GM12873 (cell line): ENCODE results near the gene KCNMB3.

Source experiments
- TF ChIP-seq, protein P1 (sequence below): IDR thresholded peaks from 2 replicates; pipeline ENCODE4 v1.5.1; 2012; ENCODE audit warnings: low read depth, mild to moderate bottlenecking, moderate library complexity, low read length, control low read depth; ENCODE audit not compliant: insufficient read depth; ENCODE audit errors: missing control alignments

KCNMB3 gene

GRCh38 chr3:179234199-179234598 is 16.7 kb downstream of the KCNMB3 start:
- TF ChIP-seq, protein P1, sequence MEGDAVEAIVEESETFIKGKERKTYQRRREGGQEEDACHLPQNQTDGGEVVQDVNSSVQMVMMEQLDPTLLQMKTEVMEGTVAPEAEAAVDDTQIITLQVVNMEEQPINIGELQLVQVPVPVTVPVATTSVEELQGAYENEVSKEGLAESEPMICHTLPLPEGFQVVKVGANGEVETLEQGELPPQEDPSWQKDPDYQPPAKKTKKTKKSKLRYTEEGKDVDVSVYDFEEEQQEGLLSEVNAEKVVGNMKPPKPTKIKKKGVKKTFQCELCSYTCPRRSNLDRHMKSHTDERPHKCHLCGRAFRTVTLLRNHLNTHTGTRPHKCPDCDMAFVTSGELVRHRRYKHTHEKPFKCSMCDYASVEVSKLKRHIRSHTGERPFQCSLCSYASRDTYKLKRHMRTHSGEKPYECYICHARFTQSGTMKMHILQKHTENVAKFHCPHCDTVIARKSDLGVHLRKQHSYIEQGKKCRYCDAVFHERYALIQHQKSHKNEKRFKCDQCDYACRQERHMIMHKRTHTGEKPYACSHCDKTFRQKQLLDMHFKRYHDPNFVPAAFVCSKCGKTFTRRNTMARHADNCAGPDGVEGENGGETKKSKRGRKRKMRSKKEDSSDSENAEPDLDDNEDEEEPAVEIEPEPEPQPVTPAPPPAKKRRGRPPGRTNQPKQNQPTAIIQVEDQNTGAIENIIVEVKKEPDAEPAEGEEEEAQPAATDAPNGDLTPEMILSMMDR = no peak

DNA sequence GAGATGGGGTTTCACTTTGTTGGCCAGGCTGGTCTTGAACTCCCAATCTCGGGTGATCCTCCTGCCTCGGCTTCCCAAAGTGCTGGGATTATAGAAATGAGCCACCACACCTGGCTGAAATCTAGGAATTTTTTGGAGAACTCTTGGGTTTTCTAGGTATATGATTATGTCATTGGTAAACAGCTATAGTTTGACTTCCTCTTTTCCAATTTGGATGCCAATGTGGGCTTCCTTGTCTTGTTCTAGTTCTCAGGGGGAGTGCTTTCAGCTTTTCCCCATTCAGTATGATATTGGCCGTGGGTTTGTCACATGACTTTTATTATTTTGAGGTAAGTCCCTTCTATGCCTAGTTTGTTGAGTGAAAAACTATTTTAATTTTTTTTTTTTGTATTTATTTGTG is 17.9 kb downstream of the KCNMB3 start:
- TF ChIP-seq, protein P1 = no peak

DNA sequence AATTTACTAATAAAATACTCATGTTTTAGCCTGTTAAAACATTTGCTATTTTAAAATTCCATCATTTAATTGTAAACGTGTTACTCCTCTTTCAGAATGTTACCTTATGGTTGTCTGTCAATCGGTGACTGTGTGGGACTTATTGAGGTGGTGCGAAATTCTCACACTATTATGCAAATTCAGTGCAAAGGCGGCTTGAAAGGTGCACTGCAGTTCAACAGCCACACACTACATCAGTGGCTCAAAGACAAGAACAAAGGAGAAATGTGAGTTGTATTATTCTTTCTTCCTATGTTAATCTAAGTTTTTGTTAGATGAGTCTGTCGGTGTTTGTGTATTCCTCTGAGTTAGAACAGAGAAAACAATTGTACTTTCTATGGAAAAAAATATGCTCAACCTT is 21.7 kb downstream of the KCNMB3 start:
- TF ChIP-seq, protein P1 = no peak

DNA sequence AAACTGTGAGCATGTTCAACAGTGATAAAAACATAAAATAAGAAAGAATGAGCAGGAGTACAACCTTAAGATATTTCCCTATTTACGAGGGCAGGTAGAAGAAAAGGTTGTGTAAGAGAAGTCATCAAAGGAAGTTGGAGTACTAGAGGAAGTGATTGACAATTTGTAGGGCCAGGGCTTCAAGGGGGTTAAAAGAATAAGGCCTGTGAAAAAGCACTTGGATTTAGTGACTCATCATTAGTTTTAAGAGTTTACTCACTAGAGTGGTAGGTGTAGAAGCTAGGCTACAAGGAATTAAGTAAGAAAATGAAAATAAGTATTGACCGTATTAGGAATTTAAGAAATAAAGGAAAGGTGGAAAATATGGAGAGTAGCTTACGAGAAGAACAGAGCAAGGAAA is 23.6 kb downstream of the KCNMB3 start:
- TF ChIP-seq, protein P1 = no peak

DNA sequence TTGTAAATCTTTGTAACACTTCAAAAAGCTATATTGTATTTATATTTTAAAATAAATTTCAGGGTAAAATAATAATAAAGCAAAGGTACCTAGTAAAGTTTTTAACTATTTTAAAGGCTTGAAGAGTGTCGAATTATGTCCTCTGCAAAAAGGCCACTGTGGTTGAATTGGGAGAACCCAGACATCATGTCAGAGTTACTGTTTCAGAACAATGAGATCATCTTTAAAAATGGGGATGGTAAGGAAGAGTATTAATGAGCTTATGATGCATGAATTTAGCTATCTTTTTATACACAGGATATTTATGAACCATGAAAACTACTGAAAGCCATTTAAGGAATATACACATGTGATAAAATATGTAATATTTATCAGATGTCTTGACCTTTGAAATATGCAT is 26.3 kb downstream of the KCNMB3 start:
- TF ChIP-seq, protein P1 = no peak

DNA sequence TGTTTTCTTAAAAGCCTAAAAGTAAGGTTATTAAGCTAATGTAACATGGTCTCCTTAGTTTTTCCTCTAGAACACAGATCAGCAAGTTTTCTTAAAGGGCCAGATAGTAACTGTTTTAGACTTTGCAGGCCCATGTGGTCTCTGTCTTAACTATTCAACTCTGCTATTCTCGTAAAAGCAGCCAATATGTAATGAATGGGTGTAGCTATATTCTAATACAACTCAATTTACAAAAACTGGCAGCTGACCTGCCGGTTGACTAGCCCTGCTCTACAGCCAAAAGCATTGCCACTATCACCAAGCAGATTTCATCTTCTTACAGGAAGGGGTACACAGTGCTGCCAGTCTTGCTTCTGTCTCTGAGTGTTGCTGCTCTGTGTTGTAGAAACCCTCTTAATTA is 27.4 kb downstream of the KCNMB3 start:
- TF ChIP-seq, protein P1 = no peak

- TF ChIP-seq, protein P1 = no peak
Measured at GRCh38 chr3:179200790-179201189, 50.1 kb downstream of the KCNMB3 start.
